CD14-positive monocyte (primary cell): ENCODE data around the gene SHROOM4. TPM values are rescaled to one million over a fixed set of nuclear protein-coding genes. Genes with fewer than 3 reads are reported as not detected.
A peak's percentile ranks its signal among the peaks of the same experiment; 100 is the strongest.

Source experiments
- DNase-seq, 3 donors: peaks; one replicate each; pipeline ENCODE4 v3.0.0-alpha.2; 2011 to 2022
- H2AFZ ChIP-seq: 2 replicates; pipeline ENCODE4 v1.6.0; 2012; ENCODE audit warnings: mild to moderate bottlenecking, low read depth, low read length, inconsistent platforms; ENCODE audit not compliant: insufficient read depth, poor library complexity, severe bottlenecking
- H3K27ac ChIP-seq, 2 donors: 1 replicate in 1 of 2; 2 replicates in 1 of 2; pipeline ENCODE4 v1.5.1; 2012 to 2013; ENCODE audit warnings: low read length in 2 of 2, control low read depth in 1 of 2, inconsistent platforms in 1 of 2, low read depth in 1 of 2, mild to moderate bottlenecking in 1 of 2
- H3K27me3 ChIP-seq, 2 donors: one replicate each; pipeline versions ENCODE4 v1.6.0 to v1.6.1; 2011 to 2013; ENCODE audit warnings: low read length in 2 of 2; ENCODE audit not compliant: control insufficient read depth in 2 of 2, insufficient read depth in 2 of 2
- H3K36me3 ChIP-seq, 2 donors: replicated peaks in 1 of 2; 1 replicate in 1 of 2; 2 replicates in 1 of 2; pipeline versions ENCODE4 v1.5.1 to v1.6.1; 2012 to 2013; ENCODE audit warnings: low read length in 2 of 2, control low read depth in 1 of 2, inconsistent platforms in 1 of 2, mild to moderate bottlenecking in 1 of 2; ENCODE audit not compliant: insufficient read depth in 2 of 2, control insufficient read depth in 1 of 2
- H3K4me1 ChIP-seq, 2 donors: 1 replicate in 1 of 2; 2 replicates in 1 of 2; pipeline versions ENCODE4 v1.5.1 to v1.6.1; 2012 to 2013; ENCODE audit warnings: low read length in 2 of 2, control low read depth in 1 of 2, inconsistent platforms in 1 of 2, mild to moderate bottlenecking in 1 of 2, moderate library complexity in 1 of 2; ENCODE audit not compliant: insufficient read depth in 2 of 2, control insufficient read depth in 1 of 2
- H3K4me2 ChIP-seq: replicated peaks from 2 replicates; pipeline ENCODE3; 2012; ENCODE audit warnings: low read length, moderate library complexity, mild to moderate bottlenecking; ENCODE audit not compliant: poor library complexity, severe bottlenecking; ENCODE audit errors: extremely low read depth
- H3K4me3 ChIP-seq, 3 experiments: fragments of 200-600 bp in 1 of 3; sonication (generic) in 1 of 3; replicated peaks in 1 of 3; 1 replicate in 2 of 3; 2 replicates in 1 of 3; pipeline ENCODE4 v1.5.1; 2011 to 2013; ENCODE audit warnings: low read length in 3 of 3, mild to moderate bottlenecking in 3 of 3, control low read depth in 2 of 3, low read depth in 2 of 3, inconsistent platforms in 1 of 3, moderate library complexity in 1 of 3
- H3K79me2 ChIP-seq: 2 replicates; pipeline ENCODE4 v1.6.0; 2012; ENCODE audit warnings: mild to moderate bottlenecking, control low read depth, inconsistent platforms, low read length, moderate library complexity; ENCODE audit not compliant: insufficient read depth
- H3K9ac ChIP-seq: 2 replicates; pipeline ENCODE4 v1.6.0; 2017; ENCODE audit warnings: low read length, mild to moderate bottlenecking; ENCODE audit not compliant: insufficient read depth, poor library complexity, severe bottlenecking
- H3K9me3 ChIP-seq, 2 donors: replicated peaks in 1 of 2; 1 replicate in 1 of 2; 2 replicates in 1 of 2; pipeline versions ENCODE4 v1.5.1 to v1.6.1; 2012 to 2013; ENCODE audit warnings: low read length in 2 of 2, control low read depth in 1 of 2; ENCODE audit not compliant: control insufficient read depth in 1 of 2, insufficient read depth in 1 of 2
- H4K20me1 ChIP-seq: 2 replicates; pipeline ENCODE4 v1.6.0; 2012; ENCODE audit warnings: mild to moderate bottlenecking, low read length, control low read depth, moderate library complexity; ENCODE audit not compliant: insufficient read depth
- H3K27ac Mint-ChIP-seq, 7 donors: one replicate each; pipeline ENCODE4 v1.8.0; 2020; ENCODE audit warnings: mild to moderate bottlenecking in 7 of 7, mixed read lengths in 7 of 7, moderate library complexity in 6 of 7, inconsistent platforms in 2 of 7
- H3K27me3 Mint-ChIP-seq, 3 donors: one replicate each; pipeline ENCODE4 v1.8.0; 2021 to 2022; ENCODE audit warnings: low read depth in 3 of 3, mild to moderate bottlenecking in 3 of 3, mixed read lengths in 3 of 3, moderate library complexity in 3 of 3, inconsistent platforms in 1 of 3
- H3K36me3 Mint-ChIP-seq, 2 donors: one replicate each; pipeline ENCODE4 v1.8.0; 2020; ENCODE audit warnings: mixed read lengths in 2 of 2, inconsistent platforms in 1 of 2, mild to moderate bottlenecking in 1 of 2
- H3K4me1 Mint-ChIP-seq: one replicate; pipeline ENCODE4 v1.8.0; 2020; ENCODE audit warnings: mild to moderate bottlenecking, mixed read lengths
- H3K4me3 Mint-ChIP-seq, 2 donors: one replicate each; pipeline ENCODE4 v1.8.0; 2020; ENCODE audit warnings: mild to moderate bottlenecking in 2 of 2, mixed read lengths in 2 of 2, moderate library complexity in 1 of 2
- H3K9me3 Mint-ChIP-seq, 7 donors: one replicate each; pipeline ENCODE4 v1.8.0; 2020 to 2022; ENCODE audit warnings: mixed read lengths in 7 of 7, mild to moderate bottlenecking in 6 of 7, moderate library complexity in 6 of 7, inconsistent platforms in 2 of 7
- CTCF ChIP-seq: fragments of 200-600 bp; IDR thresholded peaks from one replicate; pipeline ENCODE4 v1.8.0; 2022; ENCODE audit warnings: antibody characterized with exemption, mild to moderate bottlenecking
- WGBS: methylation state at CpG from one replicate; pipeline ENCODE4 v1.1.5; 2013; ENCODE audit warnings: missing lambda C conversion rate; ENCODE audit not compliant: insufficient coverage; 5-methylcytosine and 5-hydroxymethylcytosine counted together
- intact Hi-C, 2 donors: fragments of 100-400 bp; cut with micrococcal nuclease; formaldehyde crosslinking; loops; one replicate each; pipeline versions ENCODE4 v1.15.0 to v1.15.1; 2023
- polyA plus RNA-seq, 3 donors: library from polyadenylated mRNA; depleted of rRNA in 1 of 3; unstranded in 2 of 3; stranded (reverse) in 1 of 3; fragments of 300-500 nt in 2 of 3; fragments of >200 nt in 1 of 3; fragmentation: Illumina TruSeq in 2 of 3; gene quantifications; 1 replicate in 2 of 3; 2 replicates in 1 of 3; pipeline ENCODE4 v1.2.3, GENCODE V29; 2012 to 2021

Gene SHROOM4
- polyA plus RNA-seq, 3 donors: under 0.01 TPM; not detected in 2

DNA sequence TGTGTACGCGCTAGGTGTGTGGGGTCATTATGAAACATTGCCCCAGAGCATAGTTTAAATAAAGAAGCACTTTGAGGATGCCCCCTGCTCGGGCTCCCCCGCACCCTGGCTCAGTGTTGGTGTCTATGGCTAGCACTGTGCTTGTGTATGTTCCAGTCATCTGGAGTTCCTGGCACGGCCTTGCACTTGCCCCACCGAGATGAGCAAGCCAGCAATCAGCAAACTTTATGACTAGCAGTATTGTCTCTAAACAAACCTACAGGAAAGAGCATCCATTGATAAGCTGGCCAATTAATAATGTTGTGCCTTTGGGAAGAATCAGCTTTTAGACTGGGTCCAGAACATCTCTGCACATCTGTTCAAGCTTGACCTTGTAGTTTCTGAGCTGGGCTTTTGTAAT, 707 bp upstream of the SHROOM4 start:
- H3K27me3 Mint-ChIP-seq: peaks cover 0 to 22% (median 21%) of the 10 kb centered on the region in 3 donors

DNA sequence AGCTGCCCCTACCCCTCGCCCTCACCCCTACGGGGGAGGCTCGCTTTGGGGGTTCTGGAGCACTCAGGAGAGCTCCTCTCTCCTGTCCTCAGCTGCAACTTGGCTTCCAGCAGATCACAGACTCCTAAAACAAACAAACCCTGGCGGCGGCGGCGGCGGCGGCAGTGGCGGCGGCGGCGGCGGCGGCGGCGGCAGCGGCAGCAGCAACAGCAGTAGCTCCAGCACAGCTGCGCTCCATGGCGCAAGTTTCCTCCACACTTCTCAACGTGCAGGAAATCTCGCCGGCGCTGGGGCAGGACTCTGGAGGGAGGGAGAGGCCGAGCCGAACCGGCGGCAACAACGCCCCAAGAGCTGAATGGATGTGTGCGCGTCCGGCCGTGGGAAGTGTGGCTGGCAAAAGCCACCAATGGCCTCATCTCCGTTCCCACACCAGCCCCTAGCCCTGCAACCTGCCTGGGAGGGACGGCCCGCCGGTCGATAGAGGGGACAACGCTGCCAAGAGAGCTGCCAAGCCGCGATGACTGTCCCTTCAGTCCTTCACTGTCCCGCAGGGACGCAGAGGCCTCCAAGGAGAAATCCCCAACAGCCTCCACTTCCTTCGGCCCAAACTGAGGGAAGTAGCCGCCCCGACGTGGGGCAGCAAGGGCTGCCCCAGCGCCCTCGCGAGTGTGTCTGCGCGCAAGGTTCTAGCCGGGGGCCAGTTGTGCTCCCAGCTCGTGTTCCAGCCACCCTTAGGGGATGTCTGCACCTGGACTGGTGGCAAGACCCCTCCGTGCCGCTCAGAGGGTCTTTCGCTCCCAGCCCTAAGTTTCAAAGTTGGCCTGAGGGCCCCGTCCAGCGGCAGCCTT, 775 bp downstream of the SHROOM4 start:
- TF ChIP-seq CTCF: no peak
- peak overlapping the region; percentile 76 for H2AFZ ChIP-seq
- peaks cover 0 to 22% (median 21%) of the 10 kb centered on the region in 3 donors for H3K27me3 Mint-ChIP-seq

More for the DNA sequence above, 707 bp upstream of the SHROOM4 start:
- Histone ChIP-seq H3K9ac (no peak overlapping the region), H4K20me1 (no peaks in the 10 kb centered on the region), H3K9me3 (no peaks in the 10 kb centered on the region), H3K79me2 (no peaks in the 10 kb centered on the region), H3K36me3 (no peaks in the 10 kb centered on the region), H2AFZ (no peak overlapping the region), H3K27me3 (peaks cover 0 to 11% of the 10 kb centered on the region in 2 donors), H3K4me3 (peak overlapping the region in 1 of 3 experiments; percentile 72), H3K27ac (no peak overlapping the region), H3K4me2 (peak overlapping the region; percentile 77), H3K4me1 (peaks cover 14 to 15% of the 10 kb centered on the region in 2 donors)
- Mint-ChIP-seq H3K4me3 (no peak overlapping the region), H3K9me3 (peaks cover 0 to 9% (median 0%) of the 10 kb centered on the region in 7 donors), H3K27ac (no peak overlapping the region), H3K4me1 (peaks cover 27% of the 10 kb centered on the region), H3K36me3 (no peaks in the 10 kb centered on the region)
- no CpG with 5 or more reads among the region's 6 CpGs for WGBS
- intact Hi-C loops: no loop called here
- DNase-seq: no peak
- no peak for TF ChIP-seq CTCF

More for the DNA sequence above, 775 bp downstream of the SHROOM4 start:
- peak overlapping the region; percentile 77 for H3K4me2 ChIP-seq
- H3K36me3 ChIP-seq: no peaks in the 10 kb centered on the region
- H3K4me3 ChIP-seq: peak overlapping the region; percentile 10 to 72 (median 42)
- peaks cover 0 to 11% of the 10 kb centered on the region in 2 donors for H3K27me3 ChIP-seq
- peak in 1 of 3 donors; percentile 10 for DNase-seq
- intact Hi-C loops: no loop called here
- no peaks in the 10 kb centered on the region for H4K20me1 ChIP-seq
- H3K36me3 Mint-ChIP-seq: no peaks in the 10 kb centered on the region
- H3K4me1 ChIP-seq: peaks cover 14 to 15% of the 10 kb centered on the region in 2 donors
- no peaks in the 10 kb centered on the region for H3K9me3 ChIP-seq
- WGBS: 2% methylated on average over 23 of the region's 59 CpGs
- peak overlapping the region; percentile 32 for H3K9ac ChIP-seq
- H3K79me2 ChIP-seq: no peaks in the 10 kb centered on the region
- peaks cover 0 to 9% (median 0%) of the 10 kb centered on the region in 7 donors for H3K9me3 Mint-ChIP-seq
- no peak overlapping the region for H3K27ac Mint-ChIP-seq
- no peak overlapping the region for H3K27ac ChIP-seq
- peaks cover 27% of the 10 kb centered on the region for H3K4me1 Mint-ChIP-seq
- peak overlapping the region; percentile 75 to 91 for H3K4me3 Mint-ChIP-seq
